MM.1S (cell line): ENCODE measurements around the gene RAMP3.

ENCODE experiments used
- CTCF ChIP-seq: fragments of 300-600 bp; sonication (generic); IDR thresholded peaks from 2 replicates; pipeline ENCODE4 v1.5.1; 2016; ENCODE audit warnings: antibody characterized with exemption, low read length, mixed read lengths
- EZH2 ChIP-seq: fragments of 300-600 bp; sonication (generic); optimal IDR thresholded peaks from 2 replicates; pipeline ENCODE3; 2017; ENCODE audit warnings: low read depth, mild to moderate bottlenecking, antibody characterized with exemption, low read length, mixed read lengths
- EZH2phosphoT487 ChIP-seq: fragments of 300-600 bp; sonication (generic); IDR thresholded peaks from 2 replicates; pipeline ENCODE4 v1.6.1; 2018; ENCODE audit warnings: antibody characterized with exemption, low read length

GRCh38 chr7:45155941-45156340, 1.6 kb upstream of the RAMP3 start:
- TF ChIP-seq CTCF (no peak), EZH2 (no peak), EZH2phosphoT487 (no peak)
